NCI-H345 treated with DMSO at 0.1 percent for 48 hours (cell line): ENCODE measurements around the gene ARGFX.
"Not testable (repeated sequence)": the region's sequence is repeated elsewhere in the genome, so short reads cannot be mapped to it uniquely, and the experiment has no call there.

ENCODE experiments used
- DNase-seq: peaks from one replicate; lab custom pipeline; 2025; ENCODE audit not compliant: unreplicated experiment; lab: John Stamatoyannopoulos, UW

Gene ARGFX

DNA sequence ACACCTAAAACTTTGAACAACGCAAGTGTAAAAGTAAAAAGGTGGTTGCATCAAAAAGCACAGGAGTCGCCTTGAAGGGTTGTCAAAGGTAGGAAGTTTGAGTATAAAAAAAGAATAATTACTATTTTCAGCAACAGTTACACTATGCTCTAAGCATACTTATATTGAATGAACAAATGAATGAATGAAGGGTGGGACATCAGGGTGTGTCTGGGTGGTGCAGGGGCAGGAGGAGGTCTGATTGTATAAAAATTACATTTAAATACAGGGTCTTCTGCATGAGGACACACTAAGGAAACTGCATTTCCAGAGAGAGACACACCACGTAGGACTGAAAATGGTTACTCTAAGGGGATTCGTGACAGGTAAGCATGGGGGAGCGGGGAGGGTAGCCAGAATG lies at the start of gene ARGFX:
Gene ARGFX (plus strand): TSS at position 301 of the 400 bp plus-strand sequence. CDS start 2,765 bp downstream, outside the sequence.
- no peak for DNase-seq

DNA sequence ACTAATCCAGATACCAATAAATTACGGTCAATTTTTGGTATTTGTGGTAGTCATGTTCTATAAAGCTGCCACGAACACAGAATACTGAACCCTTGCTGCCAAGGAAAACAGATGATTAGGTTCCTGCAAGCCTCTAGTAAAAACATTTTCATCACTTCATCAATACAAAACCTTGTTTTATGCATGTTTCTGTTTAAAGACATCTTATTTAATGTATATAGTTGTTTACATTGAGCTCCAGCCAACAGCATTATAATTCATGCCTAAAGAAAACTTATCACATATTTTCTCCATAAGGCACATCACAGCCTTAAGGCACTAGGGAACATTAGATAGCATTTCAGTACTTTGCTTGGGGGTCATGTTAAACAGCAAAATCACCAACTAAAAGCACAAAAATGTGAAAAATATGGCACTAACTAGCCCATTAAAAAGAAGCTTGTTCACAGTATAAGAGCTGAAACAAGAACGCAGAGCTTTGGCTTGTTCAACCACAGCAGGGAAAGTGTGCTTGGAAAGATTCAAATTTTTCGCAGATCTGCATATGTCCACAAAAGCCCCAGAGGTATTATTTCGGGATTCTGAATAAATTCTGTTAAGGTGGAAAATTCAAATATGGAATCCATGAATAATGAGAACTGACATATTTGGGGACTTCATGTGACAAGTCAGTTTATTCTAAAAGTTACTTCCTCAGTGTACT lies 49.6 kb upstream of the ARGFX start:
- DNase-seq = no peak

DNA sequence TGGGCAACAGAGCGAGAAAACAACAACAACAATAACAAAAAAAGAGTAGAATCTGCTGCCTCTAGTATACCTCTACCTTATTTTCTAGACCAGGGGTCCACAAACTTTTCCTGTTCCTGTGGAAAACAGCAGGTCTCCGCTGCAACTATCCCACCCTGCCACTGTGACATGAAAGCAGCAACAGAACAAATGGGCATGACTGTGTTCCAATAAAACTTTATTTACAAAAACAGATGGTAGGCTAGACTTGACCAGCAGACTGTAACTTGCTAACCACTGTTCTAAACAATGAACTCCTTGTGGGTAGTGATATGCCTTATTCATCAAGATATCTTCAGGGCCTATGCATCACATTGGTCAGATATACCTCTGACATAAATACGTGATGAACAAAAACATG lies 47.2 kb upstream of the ARGFX start:
- DNase-seq = no peak

DNA sequence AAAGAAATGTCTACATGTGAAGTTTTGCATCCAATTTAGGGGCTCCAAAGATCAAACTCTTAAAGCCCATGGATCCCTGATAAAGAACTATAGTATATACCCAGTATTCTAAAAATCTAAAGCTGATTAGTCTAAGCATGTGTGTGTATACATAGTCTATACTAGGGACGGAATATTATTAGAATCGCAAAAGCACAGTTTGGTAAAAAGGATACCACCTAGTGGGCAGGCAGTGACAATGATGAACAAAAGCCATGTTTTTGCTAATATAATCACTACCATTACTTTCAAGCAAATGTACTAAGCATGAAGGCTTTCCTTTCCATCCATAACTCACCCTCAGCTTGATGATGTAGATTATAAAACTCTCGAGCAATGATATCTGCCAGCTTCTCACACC lies 38.4 kb upstream of the ARGFX start:
- DNase-seq = no peak

DNA sequence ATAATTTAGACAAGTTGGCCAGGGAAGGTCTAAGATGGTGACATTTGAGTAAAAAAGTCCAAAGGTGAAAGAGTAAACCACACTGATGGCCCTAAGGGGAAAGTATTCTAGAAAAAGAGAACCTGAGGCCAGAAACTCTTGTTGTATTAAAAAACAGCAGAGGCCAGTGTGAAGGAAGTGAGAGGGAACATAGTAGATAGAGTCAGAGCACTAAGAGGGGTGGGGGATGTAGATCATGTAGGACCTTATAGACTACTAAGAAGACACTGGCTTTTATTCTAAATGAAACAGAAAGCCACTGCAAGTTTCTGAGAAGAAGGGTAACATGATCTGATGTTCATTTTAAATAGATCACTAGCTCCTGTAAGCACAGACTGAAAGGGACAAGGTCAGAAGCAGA lies 36.5 kb upstream of the ARGFX start:
- DNase-seq = no peak

DNA sequence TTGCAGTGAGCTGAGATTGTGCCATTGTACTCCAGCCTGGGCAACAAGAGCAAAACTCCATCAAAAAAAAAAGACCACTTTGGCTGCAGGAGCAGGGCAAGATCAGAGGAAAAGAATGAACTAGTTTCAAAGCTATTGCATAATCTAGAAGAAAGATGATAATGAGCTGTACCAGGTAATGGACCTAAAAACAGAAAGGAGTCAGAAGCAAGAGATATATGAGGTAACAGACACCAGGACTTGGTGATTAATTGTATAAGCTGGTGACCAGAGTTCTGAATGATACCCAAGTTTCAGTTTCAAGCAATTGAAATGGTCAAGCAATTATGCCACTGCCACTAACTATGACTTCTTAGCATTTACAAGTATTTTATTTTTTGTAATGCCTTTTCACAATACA lies 24.8 kb upstream of the ARGFX start:
- DNase-seq = no peak

DNA sequence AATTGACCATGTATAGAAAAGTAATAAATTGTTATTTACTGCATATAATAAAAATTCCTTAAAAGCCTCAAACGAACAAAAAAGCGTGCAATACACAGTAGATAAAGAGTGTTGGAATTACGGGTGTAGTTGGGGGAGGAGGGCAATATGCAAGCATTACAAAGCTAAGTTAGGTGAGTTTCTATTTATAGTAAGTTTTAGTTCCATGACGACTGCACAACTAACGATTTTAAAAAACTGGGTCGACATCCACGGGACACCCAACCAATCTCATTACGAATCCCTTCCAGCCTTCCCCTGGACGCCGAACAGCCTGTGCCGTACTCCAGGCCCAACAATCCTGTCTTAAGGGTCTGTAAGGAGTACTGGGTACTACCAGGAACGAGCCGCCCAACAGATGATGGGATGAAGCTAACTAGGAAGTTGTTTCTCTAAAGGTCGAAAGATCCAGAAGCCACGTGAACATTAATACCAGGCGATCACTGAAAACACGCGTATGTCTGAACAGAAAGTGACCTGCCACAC lies 22.6 kb upstream of the ARGFX start:
- no peak for DNase-seq

DNA sequence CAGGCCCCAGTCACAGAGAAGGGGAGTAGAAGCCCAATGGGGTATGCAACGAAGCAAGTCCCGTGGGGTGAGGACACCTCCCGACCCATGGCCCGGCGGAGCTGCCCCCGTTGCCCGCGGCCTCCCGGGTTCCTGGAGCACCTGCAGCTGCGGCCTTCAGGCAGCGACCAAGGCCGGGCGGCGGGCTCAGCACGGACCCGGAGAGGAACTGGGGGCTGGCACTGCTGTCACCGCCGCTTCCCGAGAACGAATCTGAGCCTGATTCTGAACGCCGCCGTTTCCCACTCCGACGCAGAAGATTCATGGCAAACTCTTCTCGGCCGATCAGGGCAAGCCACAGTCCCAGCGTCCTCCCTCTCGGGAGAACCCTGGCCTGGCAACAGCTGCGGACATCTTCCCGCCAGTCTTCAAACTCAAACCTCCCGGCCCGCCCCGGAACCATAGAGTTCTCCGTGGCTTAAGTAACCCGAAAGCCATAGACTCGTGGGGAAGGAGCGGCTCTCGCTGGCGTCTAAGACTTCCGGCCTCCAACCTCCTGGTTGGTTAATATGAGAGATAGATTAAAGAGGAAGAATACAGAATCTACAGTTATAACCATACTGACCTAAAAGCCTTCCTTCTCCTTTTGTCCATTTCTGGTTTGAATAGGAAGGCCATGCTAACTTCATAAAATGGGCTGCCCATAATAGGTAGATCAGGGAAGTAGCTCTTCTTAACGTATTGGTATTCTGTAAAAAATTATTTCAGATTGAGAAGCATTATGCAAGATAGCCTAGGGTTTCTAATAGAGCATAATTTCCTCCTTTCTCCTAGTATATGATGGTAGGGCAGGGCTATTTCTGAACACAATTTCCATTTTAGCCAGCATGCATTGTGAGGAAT lies 21.9 kb upstream of the ARGFX start, which contains the start of gene POLQ:
Gene POLQ (minus strand): TSS at position 415 of the 882 bp plus-strand sequence. CDS start 111 bp downstream, at position 304.
- DNase-seq = peak; percentile 58

DNA sequence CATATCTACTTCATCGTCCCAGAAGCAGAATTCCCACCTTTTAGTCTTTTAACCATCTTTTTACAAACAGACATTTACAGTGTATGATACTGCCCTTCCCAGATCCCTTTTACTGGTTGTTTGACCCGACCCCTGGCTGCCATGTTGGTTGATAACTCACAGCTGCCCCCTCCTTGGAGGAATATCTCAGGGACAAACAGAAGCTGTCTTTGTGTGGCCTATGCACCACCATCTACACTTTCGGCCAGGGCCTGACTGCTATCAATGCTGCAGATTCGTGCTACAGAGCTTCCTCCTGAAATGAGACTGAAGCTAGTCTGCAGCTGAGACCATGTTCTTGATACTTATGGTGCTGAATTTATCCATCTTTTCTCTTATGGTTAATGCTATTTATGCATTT lies 15.4 kb upstream of the ARGFX start:
- DNase-seq = no peak

DNA sequence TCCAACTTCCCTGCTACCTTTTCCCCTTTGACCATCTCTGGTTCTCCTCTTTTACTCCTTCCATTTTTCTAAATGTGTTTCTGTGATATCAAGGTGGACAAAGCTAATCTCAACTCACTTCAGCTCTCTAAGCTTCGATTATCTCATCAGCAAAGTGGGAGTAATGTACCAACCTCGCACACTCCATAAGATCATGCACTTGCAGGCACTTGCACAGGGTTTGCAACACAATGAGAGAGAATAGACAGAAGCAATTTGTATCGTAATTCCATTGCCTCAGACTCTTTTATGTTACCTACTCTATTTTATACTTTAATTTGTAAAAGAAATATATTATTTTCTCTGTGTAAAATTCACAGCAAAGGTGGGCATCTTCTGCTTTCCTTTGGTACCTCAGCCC lies 15.0 kb upstream of the ARGFX start:
- DNase-seq = no peak

DNA sequence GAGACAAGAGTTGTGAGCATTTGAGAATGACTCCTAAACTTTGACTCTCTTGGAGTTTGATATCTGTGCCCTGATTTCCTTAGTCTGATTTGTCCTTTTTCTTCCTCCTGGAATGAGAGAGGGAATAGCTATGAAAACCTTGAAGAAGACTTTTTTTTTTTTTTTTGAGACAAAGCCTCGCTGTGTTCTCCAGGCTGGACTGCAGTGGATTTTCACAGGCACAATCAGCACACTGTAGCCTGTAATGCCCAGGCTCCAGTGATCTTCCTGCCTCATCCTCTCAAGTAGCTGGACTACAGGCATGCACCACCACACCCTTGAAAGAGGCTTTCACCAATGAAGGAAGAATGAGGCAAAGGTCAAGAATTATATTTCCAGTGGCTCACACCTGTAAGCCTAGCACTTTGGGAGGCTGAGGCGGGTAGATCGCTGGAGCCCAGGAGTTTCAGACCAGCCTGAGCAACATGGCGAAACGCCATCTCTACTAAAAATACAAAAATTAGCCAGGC lies 10.3 kb upstream of the ARGFX start:
- DNase-seq = no peak

DNA sequence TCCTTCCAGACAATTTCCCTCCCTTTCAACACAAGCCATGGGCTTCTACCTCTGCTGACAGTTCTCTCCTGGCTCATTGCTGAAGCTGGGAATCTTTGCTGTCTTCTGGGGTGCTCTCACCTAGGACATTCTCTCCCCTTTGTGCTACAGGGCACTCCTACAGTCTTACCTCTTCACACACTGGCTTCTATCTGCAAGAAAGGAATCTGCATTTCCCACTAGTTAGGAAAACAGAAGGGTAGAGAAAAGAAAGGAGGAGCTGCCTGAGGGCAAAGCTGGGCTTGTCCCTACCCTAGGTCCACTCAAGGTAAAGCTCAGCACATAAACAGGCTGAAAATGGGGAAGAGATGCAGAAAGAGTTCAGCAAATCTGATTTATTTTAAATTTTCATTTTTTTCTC lies 5.6 kb upstream of the ARGFX start:
- DNase-seq = no peak

DNA sequence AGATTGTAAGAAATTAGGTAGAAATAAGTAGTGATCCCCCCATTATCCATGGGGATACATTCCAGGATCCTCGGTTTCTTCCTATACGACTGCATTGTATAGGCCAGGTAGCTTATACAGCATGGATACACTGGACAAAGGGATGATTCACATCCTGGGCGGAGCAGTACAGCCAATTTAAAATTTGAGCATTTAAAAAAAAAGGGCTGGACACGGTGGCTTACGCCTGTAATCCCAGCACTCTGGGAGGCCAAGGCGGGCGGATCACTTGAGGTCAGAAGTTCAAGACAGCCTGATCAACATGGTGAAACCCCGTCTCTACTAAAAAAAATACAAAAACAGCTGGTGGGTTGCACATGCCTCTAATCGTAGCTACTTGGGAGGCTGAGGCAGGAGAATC lies 976 bp upstream of the ARGFX start:
- DNase-seq = no peak

DNA sequence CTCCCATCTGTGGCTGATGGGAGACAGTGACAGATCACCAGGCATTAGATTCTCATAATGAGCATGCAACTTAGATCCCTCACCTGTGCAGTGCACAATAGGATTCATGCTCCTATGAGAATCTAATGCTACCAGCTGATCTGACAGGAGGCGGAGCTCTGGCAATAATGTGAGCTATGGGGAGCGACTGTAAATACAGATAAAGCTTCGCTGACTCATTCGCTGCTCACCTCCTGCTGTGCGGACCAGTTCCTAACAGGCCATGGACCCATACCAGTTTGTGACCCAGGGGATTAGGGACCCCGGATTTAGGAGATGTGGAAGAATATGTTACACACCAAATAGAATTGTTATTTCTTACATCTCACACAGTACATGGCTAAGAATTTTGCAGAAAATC lies 6.7 kb downstream of the ARGFX start:
- no peak for DNase-seq

DNA sequence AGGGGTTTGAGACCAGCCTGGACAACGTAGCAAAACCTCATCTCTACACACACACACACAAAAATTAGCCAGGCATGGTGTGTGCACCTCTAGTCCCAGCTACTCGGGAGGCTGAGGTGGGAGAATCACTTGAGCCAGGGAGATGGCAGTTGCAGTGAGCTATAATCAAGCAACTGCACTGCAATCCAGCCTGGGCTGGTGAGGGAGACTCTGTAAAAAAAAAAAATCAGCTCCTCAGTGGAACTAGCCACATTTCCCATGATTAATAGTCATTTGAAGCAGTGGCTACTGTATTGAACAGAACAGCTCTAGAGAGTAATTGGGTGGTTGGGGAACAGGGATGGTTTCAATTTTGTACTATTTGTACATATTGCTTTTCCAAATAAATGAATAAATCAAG lies 13.9 kb downstream of the ARGFX start:
- no peak for DNase-seq

DNA sequence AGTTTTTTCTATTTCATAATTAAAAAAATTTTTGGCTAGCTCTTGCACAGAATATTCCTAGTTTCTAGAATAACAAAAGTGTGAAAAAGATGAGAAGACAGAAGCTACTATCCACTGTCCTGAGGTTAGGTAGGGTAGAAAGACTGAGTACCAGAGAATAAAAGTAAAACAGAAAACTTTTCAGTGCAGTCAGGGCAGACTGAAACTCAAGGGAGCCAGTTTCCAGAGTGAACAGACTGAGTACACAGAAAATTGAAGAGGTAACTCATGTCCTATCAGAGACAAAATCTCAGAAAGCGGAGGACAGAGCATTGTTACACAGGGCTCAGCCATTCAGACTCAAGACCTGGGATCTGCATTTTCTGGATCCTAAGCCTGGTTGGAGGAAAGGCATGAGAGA lies 16.7 kb downstream of the ARGFX start:
- DNase-seq = no peak

DNA sequence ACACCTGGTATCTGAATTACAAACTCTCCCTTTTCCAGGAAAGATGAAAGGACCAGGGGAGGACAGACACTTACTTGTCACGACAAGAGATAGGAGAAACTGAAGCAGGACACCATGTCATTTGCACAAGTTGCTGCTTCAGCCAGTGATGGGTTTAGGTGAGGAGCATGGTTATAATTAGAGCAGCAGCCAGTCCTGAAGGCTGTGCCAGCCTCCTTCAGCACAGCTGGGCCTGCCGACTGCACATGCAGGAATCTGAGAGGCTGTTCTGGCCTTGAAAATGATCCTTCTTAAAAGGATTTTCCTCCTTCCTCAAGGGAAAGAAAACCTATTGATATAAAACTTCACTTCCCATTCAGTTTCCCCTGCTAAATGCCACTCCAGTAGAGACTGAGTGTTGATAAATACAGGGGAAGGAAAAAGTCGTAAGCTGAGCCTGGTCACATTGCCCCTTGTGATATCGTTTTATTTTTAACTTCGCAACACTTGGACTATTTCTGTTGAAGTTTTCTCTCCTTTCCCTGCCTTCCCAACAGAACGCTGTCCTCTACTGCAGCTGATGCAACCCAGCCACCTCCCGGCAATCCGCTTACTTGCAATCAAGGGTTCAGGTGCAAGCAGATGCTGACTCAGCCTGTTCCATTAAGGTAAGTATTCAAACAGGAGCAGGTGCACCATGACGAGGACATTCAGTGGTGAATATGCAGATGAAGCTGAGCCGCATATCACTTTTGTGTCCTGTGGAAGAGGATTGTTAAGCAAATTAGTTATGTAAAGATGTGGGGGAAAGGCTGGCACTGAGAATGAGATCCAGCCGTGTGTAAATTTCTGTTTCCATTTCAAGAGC lies 25.3 kb downstream of the ARGFX start, which contains the start of gene FBXO40:
Gene FBXO40 (plus strand): TSS at position 524 of the 847 bp plus-strand sequence. CDS start 27,197 bp downstream, outside the sequence.
- DNase-seq = peak; percentile 24

DNA sequence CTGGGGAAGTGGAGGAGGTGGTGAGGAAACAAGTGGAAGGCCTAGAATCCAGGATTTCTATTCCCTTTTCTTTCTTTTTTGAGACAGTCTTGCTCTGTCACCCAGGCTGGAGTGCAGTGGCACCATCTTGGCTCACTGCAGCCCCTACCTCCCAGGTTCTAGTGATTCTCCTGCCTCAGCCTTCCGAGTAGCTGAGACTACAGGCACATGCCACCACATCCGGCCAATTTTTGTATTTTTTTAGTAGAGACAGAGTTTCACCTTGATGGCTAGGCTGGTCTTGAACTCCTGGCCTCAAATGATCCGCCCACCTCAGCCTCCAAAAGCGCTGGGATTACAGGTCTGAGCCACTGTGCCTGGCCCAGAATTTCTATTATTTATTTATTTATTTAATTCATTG lies 26.1 kb downstream of the ARGFX start:
- DNase-seq = not testable (repeated sequence)

DNA sequence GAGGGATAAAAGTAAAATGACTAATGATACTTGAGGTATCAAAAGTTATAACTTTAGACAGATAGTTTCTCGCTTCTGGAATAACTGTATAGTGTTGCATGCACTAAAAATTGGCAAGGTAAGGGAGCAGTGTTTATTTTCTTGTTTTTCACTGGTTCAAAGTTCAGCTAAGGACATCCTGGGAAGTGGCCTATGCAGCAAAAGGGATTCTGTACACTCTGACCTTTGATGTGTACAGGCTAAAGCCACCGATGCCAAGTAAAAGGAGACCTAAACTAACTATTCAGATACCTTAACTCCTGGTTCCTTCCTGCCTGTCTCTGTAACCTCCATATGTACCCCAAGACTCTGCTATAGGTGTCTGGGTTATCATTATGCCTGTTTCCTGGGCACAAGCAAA lies 27.1 kb downstream of the ARGFX start:
- DNase-seq = no peak

DNA sequence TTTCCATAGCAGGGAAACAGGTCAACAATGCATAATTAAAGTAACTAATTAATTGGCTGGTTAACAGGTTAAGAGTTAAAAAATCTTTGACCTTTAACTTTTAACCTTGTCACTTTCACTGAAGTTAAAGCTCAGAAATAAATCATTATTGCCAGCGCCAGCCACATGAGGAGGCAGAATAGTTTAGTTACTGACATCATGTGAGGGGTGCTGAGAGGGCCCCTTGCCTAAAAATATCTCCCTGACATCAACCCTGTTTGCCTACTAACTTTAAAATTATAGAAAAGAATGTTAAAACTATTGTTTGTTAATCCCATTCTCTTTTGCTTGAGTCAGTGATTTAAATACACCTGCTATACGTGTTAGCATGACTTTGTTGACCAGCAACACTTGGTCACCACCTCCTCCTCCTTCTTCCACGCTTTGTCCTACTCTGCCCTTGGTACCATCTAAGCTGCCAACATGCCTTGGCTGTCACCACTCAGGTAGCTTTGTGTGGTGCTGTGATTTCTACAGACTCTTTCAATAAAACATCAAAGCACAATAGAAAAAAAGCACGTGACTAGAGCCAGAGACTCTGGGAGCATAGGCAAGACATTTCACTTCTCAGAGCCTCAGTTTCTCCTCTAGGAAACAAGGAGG lies 28.1 kb downstream of the ARGFX start:
- no peak for DNase-seq
